Activated B cell treated with CpG ODN at 0.5 μM for 24 hours (primary cell): Measurements from ENCODE around the gene NPR1. TPM values are rescaled to one million over a fixed set of nuclear protein-coding genes. Genes with fewer than 3 reads are reported as not detected.

Experiments
- ATAC-seq: fragments of 200-7000 bp; cut with Tn5 transposase; one replicate; pipeline ENCODE4 v1.10.0; 2021; ENCODE audit warnings: low read depth, mild to moderate bottlenecking, moderate library complexity
- CTCF ChIA-PET: fragments of 350-600 bp; sonication (Branson Sonifier 250); formaldehyde crosslinking; loops from one replicate; lab custom pipeline; 2021; ENCODE audit warnings: antibody characterized with exemption; lab: Charles Lee
- POLR2A ChIA-PET: fragments of 350-600 bp; sonication (Branson Sonifier 250); formaldehyde crosslinking; loops from one replicate; lab custom pipeline; 2021; ENCODE audit warnings: antibody characterized with exemption; lab: Charles Lee
- DNase-seq: peaks from one replicate; pipeline ENCODE4 v3.0.0; 2022
- H3K27ac Mint-ChIP-seq: one replicate; pipeline ENCODE4 v1.8.0; 2020; ENCODE audit warnings: mixed read lengths
- H3K27me3 Mint-ChIP-seq: one replicate; pipeline ENCODE4 v1.8.0; 2021; ENCODE audit warnings: mixed read lengths
- H3K36me3 Mint-ChIP-seq: one replicate; pipeline ENCODE4 v1.8.0; 2021; ENCODE audit warnings: low read depth, mixed read lengths
- H3K4me1 Mint-ChIP-seq: one replicate; pipeline ENCODE4 v1.8.0; 2021; ENCODE audit warnings: mixed read lengths
- H3K4me3 Mint-ChIP-seq: one replicate; pipeline ENCODE4 v1.8.0; 2020; ENCODE audit warnings: mild to moderate bottlenecking, mixed read lengths
- H3K9me3 Mint-ChIP-seq: one replicate; pipeline ENCODE4 v1.8.0; 2020; ENCODE audit warnings: mixed read lengths
- intact Hi-C: fragments of 100-400 bp; cut with micrococcal nuclease; formaldehyde crosslinking; loops from one replicate; pipeline ENCODE4 v1.15.1; 2024
- total RNA-seq: library from RNA; stranded (reverse); gene quantifications from 2 replicates; pipeline ENCODE4 v1.2.3, GENCODE V29; 2022
- TF ChIP-seq, protein P1 (sequence below): fragments of 200-600 bp; IDR thresholded peaks from one replicate; pipeline ENCODE4 v1.8.0; 2022; ENCODE audit warnings: antibody characterized with exemption, mild to moderate bottlenecking

The NPR1 gene
- total RNA-seq, 1 donor from 2014 or later = 0.82 TPM

DNA sequence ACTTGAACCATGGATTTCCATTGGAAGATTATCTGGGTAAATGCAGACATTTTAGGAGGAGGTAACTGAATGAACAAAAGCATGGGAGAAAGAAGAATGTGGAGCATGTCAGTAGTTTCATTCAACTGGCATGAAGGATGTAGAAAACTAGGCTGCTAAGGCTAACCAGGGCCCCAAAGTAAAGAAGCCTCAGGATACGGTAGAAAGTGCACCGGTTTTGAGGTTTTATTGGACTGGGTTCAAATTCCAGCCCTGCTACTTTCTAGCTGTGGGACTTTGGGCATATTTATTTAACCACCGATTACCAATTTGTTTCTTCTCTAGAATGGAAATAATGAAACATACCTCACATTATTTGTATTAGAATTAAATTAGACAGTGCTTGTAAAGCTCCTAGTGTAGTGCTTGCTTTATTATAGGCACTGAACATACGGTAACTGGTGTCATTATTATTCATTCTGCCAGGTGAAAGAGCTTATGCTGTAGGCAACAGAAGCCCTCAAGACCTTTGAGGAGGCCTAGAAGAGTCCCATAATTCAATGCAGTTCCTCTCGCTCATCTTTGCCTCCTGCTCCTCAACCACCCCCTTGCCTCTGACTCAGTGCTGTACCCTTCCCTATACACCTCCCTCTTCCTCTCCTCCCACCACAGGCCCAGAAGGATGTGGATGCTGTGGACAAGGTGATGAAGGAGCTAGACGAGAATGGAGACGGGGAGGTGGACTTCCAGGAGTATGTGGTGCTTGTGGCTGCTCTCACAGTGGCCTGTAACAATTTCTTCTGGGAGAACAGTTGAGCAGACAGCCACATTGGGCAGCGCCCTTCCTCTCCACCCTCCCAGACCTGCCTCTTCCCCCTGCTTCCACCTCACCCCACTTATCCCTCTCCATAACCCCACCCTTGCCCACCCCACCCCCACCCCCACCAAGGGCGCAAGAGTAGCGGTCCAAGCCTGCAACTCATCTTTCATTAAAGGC is 47.2 kb upstream of the NPR1 start:
- no peak overlapping the region for H3K4me3 Mint-ChIP-seq
- DNase-seq (no peak), ATAC-seq (no peak)
- TF ChIP-seq, protein P1, sequence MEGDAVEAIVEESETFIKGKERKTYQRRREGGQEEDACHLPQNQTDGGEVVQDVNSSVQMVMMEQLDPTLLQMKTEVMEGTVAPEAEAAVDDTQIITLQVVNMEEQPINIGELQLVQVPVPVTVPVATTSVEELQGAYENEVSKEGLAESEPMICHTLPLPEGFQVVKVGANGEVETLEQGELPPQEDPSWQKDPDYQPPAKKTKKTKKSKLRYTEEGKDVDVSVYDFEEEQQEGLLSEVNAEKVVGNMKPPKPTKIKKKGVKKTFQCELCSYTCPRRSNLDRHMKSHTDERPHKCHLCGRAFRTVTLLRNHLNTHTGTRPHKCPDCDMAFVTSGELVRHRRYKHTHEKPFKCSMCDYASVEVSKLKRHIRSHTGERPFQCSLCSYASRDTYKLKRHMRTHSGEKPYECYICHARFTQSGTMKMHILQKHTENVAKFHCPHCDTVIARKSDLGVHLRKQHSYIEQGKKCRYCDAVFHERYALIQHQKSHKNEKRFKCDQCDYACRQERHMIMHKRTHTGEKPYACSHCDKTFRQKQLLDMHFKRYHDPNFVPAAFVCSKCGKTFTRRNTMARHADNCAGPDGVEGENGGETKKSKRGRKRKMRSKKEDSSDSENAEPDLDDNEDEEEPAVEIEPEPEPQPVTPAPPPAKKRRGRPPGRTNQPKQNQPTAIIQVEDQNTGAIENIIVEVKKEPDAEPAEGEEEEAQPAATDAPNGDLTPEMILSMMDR = no peak
- CTCF ChIA-PET = interaction anchor here (1.2 kb wide), 1 partner anchor 59 kb away, joined by 4 read pairs; no protein-coding TSS in a partner anchor
- H3K36me3 Mint-ChIP-seq = peaks cover 23% of the 10 kb centered on the region
- H3K4me1 Mint-ChIP-seq = peaks cover 52% of the 10 kb centered on the region
- H3K27me3 Mint-ChIP-seq = no peaks in the 10 kb centered on the region
- no peaks in the 10 kb centered on the region for H3K9me3 Mint-ChIP-seq
- POLR2A ChIA-PET = interaction anchor here (0.7 to 5.5 kb wide), 2 partner anchors 33 to 66 kb away, joined by 3 to 27 read pairs; no protein-coding TSS in a partner anchor
- intact Hi-C loops = no loop called here
- peak overlapping the region; percentile 2 for H3K27ac Mint-ChIP-seq

DNA sequence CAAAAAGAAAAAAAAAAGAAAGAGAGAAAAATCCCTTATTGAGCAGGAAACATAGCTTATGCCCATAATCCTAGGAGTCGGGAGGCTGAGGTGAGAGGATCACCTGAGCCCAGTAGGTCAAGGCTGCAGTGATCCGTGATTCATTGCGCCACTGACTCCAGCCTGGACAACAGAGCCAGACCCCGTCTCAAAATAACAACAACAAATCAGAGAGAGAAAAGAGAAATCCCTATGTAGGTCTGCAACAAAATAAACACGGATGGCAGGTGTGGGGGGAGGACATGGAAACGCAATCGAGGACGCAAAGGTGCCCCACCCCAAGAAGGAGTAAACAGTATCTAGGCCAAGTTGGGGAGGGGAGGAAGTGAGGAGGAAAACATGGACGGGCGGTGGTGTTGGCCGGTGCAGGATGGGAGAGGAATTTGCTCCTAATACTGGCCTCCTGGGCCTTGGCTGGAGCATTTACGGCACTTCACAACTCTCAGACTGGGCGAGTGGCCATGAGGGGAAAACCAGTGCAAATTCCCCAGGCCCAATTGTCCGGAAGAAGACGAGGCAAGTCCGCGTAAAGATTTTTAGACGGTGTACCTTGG is 45.2 kb upstream of the NPR1 start:
- Mint-ChIP-seq H3K4me1 (peaks cover 50% of the 10 kb centered on the region), H3K27me3 (no peaks in the 10 kb centered on the region), H3K36me3 (peaks cover 42% of the 10 kb centered on the region), H3K4me3 (peak overlapping the region; percentile 99), H3K27ac (peak overlapping the region; percentile 100), H3K9me3 (no peaks in the 10 kb centered on the region)
- peak; percentile 0 for ATAC-seq
- POLR2A ChIA-PET = interaction anchor here (0.5 to 2.9 kb wide), 46 partner anchors 9 to 549 kb away, joined by 3 to 138 read pairs (median 8); partner anchors contain the start of genes CREB3L4, CRTC2, ILF2 and INTS3
- CTCF ChIA-PET = interaction anchor here (1.2 to 2.7 kb wide), 6 partner anchors 35 to 122 kb away, joined by 3 to 33 read pairs (median 8); partner anchors contain the start of gene S100A6
- intact Hi-C loops = no loop called here
- no peak for DNase-seq
- TF ChIP-seq, protein P1 = no peak

DNA sequence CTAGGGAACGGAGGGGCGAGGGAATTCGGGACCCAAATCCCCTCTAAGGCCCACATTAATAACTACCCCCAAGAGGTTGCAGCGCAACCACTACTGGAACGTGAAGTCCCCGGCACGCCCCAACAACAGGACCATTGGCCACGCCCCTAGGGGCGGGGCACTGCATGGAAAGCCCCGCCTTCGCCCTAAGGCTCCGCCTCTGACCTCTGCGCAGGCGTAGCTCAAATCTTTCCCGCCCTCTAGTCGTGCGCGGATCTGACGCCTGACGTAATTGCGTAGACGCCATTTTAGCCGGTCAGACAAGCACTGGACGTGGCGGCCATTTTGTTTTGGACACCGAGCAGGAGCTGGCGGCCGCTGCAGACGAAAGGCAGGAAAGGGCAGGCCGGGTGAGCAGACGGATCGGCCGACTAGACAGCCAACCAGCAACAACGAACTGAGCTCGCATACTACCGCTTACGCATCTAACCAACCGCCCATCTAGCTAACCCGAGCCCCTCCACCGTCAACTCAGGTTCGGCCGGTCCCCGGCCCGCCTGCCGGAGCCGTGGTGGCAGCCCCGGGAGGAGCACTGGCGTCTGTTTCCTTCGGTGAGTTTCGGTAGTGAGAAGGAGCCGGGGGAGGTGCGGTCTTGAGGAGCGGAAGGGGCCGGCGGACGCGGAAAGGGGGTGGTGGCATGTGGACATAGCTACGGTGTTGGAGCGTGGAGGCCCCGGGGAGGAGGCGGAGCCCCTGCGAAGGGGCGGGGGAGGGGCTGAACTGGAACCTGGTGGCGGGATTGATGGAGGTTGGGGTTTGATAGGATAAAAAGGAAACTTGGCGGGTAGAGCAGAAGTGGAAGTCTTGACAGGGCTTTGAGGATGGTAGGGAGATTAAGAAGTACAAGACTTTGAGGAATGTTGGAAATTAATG is 44.5 kb upstream of the NPR1 start, which contains the start of gene CHTOP:
Gene CHTOP (plus strand): TSS at position 313 of the 912 bp plus-strand sequence. CDS start 2,523 bp downstream, outside the sequence.
- POLR2A ChIA-PET = interaction anchor here (0.5 to 2.9 kb wide), 49 partner anchors 10 to 548 kb away, joined by 3 to 138 read pairs (median 8); partner anchors contain the start of genes CREB3L4, CRTC2, ILF2 and INTS3
- CTCF ChIA-PET = interaction anchor here (0.6 to 2.7 kb wide), 8 partner anchors 12 to 123 kb away, joined by 3 to 33 read pairs (median 7); partner anchors contain the start of gene S100A6
- peak; percentile 98 for DNase-seq
- peak; percentile 86 for ATAC-seq
- intact Hi-C loops = loop anchor here (1.0 to 2.0 kb wide), 7 partner anchors 24 to 123 kb away; partner anchors contain the start of gene SNAPIN
- Mint-ChIP-seq H3K4me1 (peaks cover 44% of the 10 kb centered on the region), H3K27me3 (no peaks in the 10 kb centered on the region), H3K9me3 (no peaks in the 10 kb centered on the region), H3K36me3 (peaks cover 48% of the 10 kb centered on the region), H3K4me3 (peak within 1 kb of the TSS; percentile 99), H3K27ac (peak within 1 kb of the TSS; percentile 100)
- TF ChIP-seq, protein P1 = no peak

DNA sequence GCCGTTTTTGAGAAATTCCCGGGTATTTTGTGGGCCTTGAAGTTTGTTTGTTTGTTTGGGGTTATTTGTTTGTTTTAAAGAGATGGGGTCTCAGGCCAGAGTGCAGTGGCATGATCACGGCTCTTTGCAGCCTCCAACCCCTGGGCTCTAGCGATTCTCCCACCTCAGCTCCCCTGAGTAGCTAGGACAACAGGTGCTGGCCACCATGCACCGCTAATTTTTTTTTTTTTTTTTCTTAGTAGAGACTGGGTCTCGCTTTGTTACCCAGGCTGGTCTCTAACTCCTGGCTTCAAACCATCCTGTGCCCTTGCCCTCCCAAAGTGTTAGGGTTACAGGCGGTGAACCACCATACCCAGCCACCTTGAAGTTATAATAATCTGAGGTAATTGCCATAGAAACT is 42.6 kb upstream of the NPR1 start:
- peak overlapping the region; percentile 56 for H3K27ac Mint-ChIP-seq
- no peaks in the 10 kb centered on the region for H3K9me3 Mint-ChIP-seq
- H3K4me3 Mint-ChIP-seq = peak overlapping the region; percentile 83
- no peak for ATAC-seq
- TF ChIP-seq, protein P1 = no peak
- POLR2A ChIA-PET = interaction anchor here (0.8 to 2.7 kb wide), 4 partner anchors 31 to 358 kb away, joined by 3 to 138 read pairs (median 20); partner anchors contain the start of gene S100A6
- no peak for DNase-seq
- peaks cover 65% of the 10 kb centered on the region for H3K36me3 Mint-ChIP-seq
- peaks cover 39% of the 10 kb centered on the region for H3K4me1 Mint-ChIP-seq
- CTCF ChIA-PET = interaction anchor here (0.7 to 2.7 kb wide), 2 partner anchors 63 to 92 kb away, joined by 3 to 33 read pairs; no protein-coding TSS in a partner anchor
- H3K27me3 Mint-ChIP-seq = no peaks in the 10 kb centered on the region
- intact Hi-C loops = loop anchor here (2.0 kb wide), 2 partner anchors 103 to 125 kb away; no protein-coding TSS in a partner anchor
